ENCODE data around the gene SLC22A7.

SLC22A7 gene

GRCh38 chr6:43271103-43271815 is 26.8 kb upstream of the SLC22A7 start:
- TF ChIP-seq, protein P1, sequence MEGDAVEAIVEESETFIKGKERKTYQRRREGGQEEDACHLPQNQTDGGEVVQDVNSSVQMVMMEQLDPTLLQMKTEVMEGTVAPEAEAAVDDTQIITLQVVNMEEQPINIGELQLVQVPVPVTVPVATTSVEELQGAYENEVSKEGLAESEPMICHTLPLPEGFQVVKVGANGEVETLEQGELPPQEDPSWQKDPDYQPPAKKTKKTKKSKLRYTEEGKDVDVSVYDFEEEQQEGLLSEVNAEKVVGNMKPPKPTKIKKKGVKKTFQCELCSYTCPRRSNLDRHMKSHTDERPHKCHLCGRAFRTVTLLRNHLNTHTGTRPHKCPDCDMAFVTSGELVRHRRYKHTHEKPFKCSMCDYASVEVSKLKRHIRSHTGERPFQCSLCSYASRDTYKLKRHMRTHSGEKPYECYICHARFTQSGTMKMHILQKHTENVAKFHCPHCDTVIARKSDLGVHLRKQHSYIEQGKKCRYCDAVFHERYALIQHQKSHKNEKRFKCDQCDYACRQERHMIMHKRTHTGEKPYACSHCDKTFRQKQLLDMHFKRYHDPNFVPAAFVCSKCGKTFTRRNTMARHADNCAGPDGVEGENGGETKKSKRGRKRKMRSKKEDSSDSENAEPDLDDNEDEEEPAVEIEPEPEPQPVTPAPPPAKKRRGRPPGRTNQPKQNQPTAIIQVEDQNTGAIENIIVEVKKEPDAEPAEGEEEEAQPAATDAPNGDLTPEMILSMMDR (IDR thresholded peaks at IDR 0.05; ENCODE audit: control extremely low read depth, extremely low read depth, low read depth, missing control alignments), result no peak
- CTCF ChIA-PET, result interaction anchor here (1.1 kb wide), 1 partner anchor 9 kb away, joined by 3 read pairs; no protein-coding TSS in a partner anchor
- POLR2A ChIA-PET, result interaction anchor here (0.6 kb wide), 1 partner anchor 856 kb away, joined by 4 read pairs; the partner anchor contains the start of genes MRPL14 and TMEM63B

DNA sequence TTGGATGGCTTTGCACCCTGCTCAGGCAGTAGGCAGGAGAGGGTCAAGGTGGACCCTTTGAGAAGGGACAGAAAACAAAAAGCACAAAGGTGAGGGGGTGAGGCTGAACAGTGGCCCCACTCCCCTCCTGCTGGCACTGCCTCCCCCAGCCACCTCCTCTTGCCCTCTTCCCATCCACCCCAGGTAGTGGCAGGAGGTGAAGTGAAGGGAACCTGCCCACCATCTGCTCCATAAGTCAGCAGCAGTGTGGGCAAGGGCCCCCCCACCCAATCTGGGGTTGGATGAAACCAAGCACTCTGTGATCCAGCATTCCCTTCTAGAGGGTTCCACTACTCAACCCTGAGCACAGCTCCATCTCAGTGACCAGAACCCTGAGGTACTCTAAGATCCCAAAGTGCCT is 26.1 kb upstream of the SLC22A7 start:
- no peak for DNase-seq (ENCODE audit: extremely low spot score)
- ChIA-PET POLR2A (interaction anchor here (0.6 kb wide), 1 partner anchor 855 kb away, joined by 4 read pairs; the partner anchor contains the start of genes MRPL14 and TMEM63B), CTCF (interaction anchor here (1.1 to 1.3 kb wide), 4 partner anchors 9 to 235 kb away, joined by 3 to 4 read pairs (median 3); no protein-coding TSS in a partner anchor)
- TF ChIP-seq, protein P1 (IDR thresholded peaks at IDR 0.05; ENCODE audit: control extremely low read depth, extremely low read depth, low read depth, missing control alignments), result no peak

More at GRCh38 chr6:43271103-43271815, 26.8 kb upstream of the SLC22A7 start:
- no peak for DNase-seq (ENCODE audit: extremely low spot score)

GRCh38 chr6:43273707-43274106 is 24.4 kb upstream of the SLC22A7 start:
- no peak for DNase-seq (ENCODE audit: extremely low spot score)
- ChIA-PET CTCF (no interaction called here), POLR2A (no interaction called here)
- TF ChIP-seq, protein P1 (IDR thresholded peaks at IDR 0.05; ENCODE audit: control extremely low read depth, extremely low read depth, low read depth, missing control alignments), result no peak

- DNase-seq (ENCODE audit: extremely low spot score), result no peak
- POLR2A ChIA-PET, result no interaction called here
- CTCF ChIA-PET, result no interaction called here
- TF ChIP-seq, protein P1 (IDR thresholded peaks at IDR 0.05; ENCODE audit: control extremely low read depth, extremely low read depth, low read depth, missing control alignments), result no peak
These were observed 23.7 kb upstream of the SLC22A7 start for GRCh38 chr6:43274127-43274915.

- CTCF ChIA-PET, result no interaction called here
These were observed 23.0 kb upstream of the SLC22A7 start for GRCh38 chr6:43274916-43275597.

More at GRCh38 chr6:43274916-43275597, 23.0 kb upstream of the SLC22A7 start:
- DNase-seq (ENCODE audit: extremely low spot score), result peak; percentile 70
- TF ChIP-seq, protein P1 (IDR thresholded peaks at IDR 0.05; ENCODE audit: control extremely low read depth, extremely low read depth, low read depth, missing control alignments), result no peak
- POLR2A ChIA-PET, result interaction anchor here (0.6 kb wide), 1 partner anchor 239 kb away, joined by 4 read pairs; no protein-coding TSS in a partner anchor

Data from GM10248 (cell line).